ENCODE results near the gene USP48.

Gene USP48

GRCh38 chr1:21693732-21694131, 89.2 kb downstream of the USP48 start:
- DNase-seq (ENCODE audit: low spot score), result no peak
- no peak for TF ChIP-seq CTCF (IDR thresholded peaks at IDR 0.05; ENCODE audit: extremely low read depth, missing control alignments)

- TF ChIP-seq CTCF (IDR thresholded peaks at IDR 0.05; ENCODE audit: extremely low read depth, missing control alignments), result no peak
- no peak for DNase-seq (ENCODE audit: low spot score)
These were observed 91.2 kb downstream of the USP48 start for GRCh38 chr1:21691739-21692138.

GRCh38 chr1:21689661-21690372, 93.1 kb downstream of the USP48 start:
- TF ChIP-seq CTCF (IDR thresholded peaks at IDR 0.05; ENCODE audit: extremely low read depth, missing control alignments), result no peak
- no peak for DNase-seq (ENCODE audit: low spot score)

GRCh38 chr1:21687081-21687529, 95.8 kb downstream of the USP48 start:
- TF ChIP-seq CTCF (IDR thresholded peaks at IDR 0.05; ENCODE audit: extremely low read depth, missing control alignments), result no peak
- DNase-seq (ENCODE audit: low spot score), result no peak

GRCh38 chr1:21685946-21686678, 96.8 kb downstream of the USP48 start:
- no peak for TF ChIP-seq CTCF (IDR thresholded peaks at IDR 0.05; ENCODE audit: extremely low read depth, missing control alignments)
- DNase-seq (ENCODE audit: low spot score), result no peak

- TF ChIP-seq CTCF (IDR thresholded peaks at IDR 0.05; ENCODE audit: extremely low read depth, missing control alignments), result no peak
- no peak for DNase-seq (ENCODE audit: low spot score)
These were observed 101.5 kb downstream of the USP48 start for GRCh38 chr1:21681426-21681825.

- TF ChIP-seq CTCF (IDR thresholded peaks at IDR 0.05; ENCODE audit: extremely low read depth, missing control alignments), result no peak
- DNase-seq (ENCODE audit: low spot score), result no peak
These were observed 102.0 kb downstream of the USP48 start for GRCh38 chr1:21680918-21681317.

All from GM20000 (cell line).